H1 (cell line): Measurements from ENCODE around the gene MOB3C. TPM values are rescaled to one million over a fixed set of nuclear protein-coding genes. Genes with fewer than 3 reads are reported as not detected.
"Not testable (repeated sequence)": the region's sequence is repeated elsewhere in the genome, so short reads cannot be mapped to it uniquely, and the experiment has no call there.

Experiments used
- CTCF ChIA-PET: fragments of 300-600 bp; sonication (Branson Sonifier 250); formaldehyde crosslinking; loops from one replicate; lab custom pipeline; 2021; ENCODE audit not compliant: partially characterized antibody; lab: Charles Lee
- POLR2A ChIA-PET: fragments of 300-600 bp; sonication (Branson Sonifier 250); formaldehyde crosslinking; loops from one replicate; lab custom pipeline; 2021; ENCODE audit warnings: inconsistent platforms; ENCODE audit not compliant: partially characterized antibody; lab: Charles Lee
- DNase-seq, 2 experiments: peaks; one replicate each; pipeline versions ENCODE4 v3.0.0 to v3.0.0-alpha.2; 2010 to 2022; ENCODE audit warnings: low spot score in 2 of 2, low read depth in 1 of 2, mixed read lengths in 1 of 2
- FAIRE-seq: peaks from 2 replicates; lab custom pipeline; 2011; peaks lifted over from hg19 to GRCh38; lab: Jason Lieb, UNC
- H2AFZ ChIP-seq: 2 replicates; pipeline ENCODE4 v1.8.1; 2012; ENCODE audit warnings: low read length, inconsistent platforms
- H2AK5ac ChIP-seq: 2 replicates; pipeline ENCODE4 v1.6.1; 2013; ENCODE audit warnings: low read depth, low read length
- H2BK120ac ChIP-seq: replicated peaks from 2 replicates; pipeline ENCODE3; 2013; ENCODE audit warnings: low read depth, low read length, inconsistent platforms
- H2BK12ac ChIP-seq: 2 replicates; pipeline ENCODE4 v1.6.1; 2013; ENCODE audit warnings: low read depth, low read length
- H2BK15ac ChIP-seq: 2 replicates; pipeline ENCODE4 v1.6.1; 2013; ENCODE audit warnings: low read length
- H2BK20ac ChIP-seq: 2 replicates; pipeline ENCODE4 v1.6.1; 2013; ENCODE audit warnings: low read length
- H2BK5ac ChIP-seq: 2 replicates; pipeline ENCODE4 v1.6.1; 2013; ENCODE audit warnings: low read depth, low read length
- H3K14ac ChIP-seq: 2 replicates; pipeline ENCODE4 v1.6.1; 2013; ENCODE audit warnings: inconsistent platforms; ENCODE audit not compliant: insufficient read length
- H3K18ac ChIP-seq: 2 replicates; pipeline ENCODE4 v1.6.1; 2013; ENCODE audit warnings: low read length; ENCODE audit errors: extremely low read depth
- H3K23ac ChIP-seq: 2 replicates; pipeline ENCODE4 v1.6.1; 2013; ENCODE audit warnings: inconsistent platforms; ENCODE audit not compliant: insufficient read length
- H3K23me2 ChIP-seq: 2 replicates; pipeline ENCODE4 v1.6.1; 2013; ENCODE audit warnings: low read depth, low read length
- H3K27ac ChIP-seq: 2 replicates; pipeline ENCODE4 v1.6.1; 2011; ENCODE audit warnings: low read depth, low read length, inconsistent platforms
- H3K27me3 ChIP-seq, 4 experiments: replicated peaks in 1 of 4; 1 replicate in 1 of 4; 2 replicates in 3 of 4; pipeline versions ENCODE4 v1.6.1 to v1.8.1; 2011 to 2013; ENCODE audit warnings: low read length in 3 of 4, mild to moderate bottlenecking in 3 of 4, inconsistent platforms in 2 of 4, mixed read lengths in 2 of 4, moderate library complexity in 1 of 4; ENCODE audit not compliant: control insufficient read depth in 3 of 4, insufficient read depth in 3 of 4; ENCODE audit errors: extremely low read depth in 1 of 4
- H3K36me3 ChIP-seq, 4 experiments: 2 replicates each; pipeline versions ENCODE4 v1.6.1 to v1.8.1; 2011 to 2013; ENCODE audit warnings: mild to moderate bottlenecking in 4 of 4, low read length in 3 of 4, moderate library complexity in 2 of 4, control low read depth in 1 of 4, inconsistent platforms in 1 of 4; ENCODE audit not compliant: insufficient read depth in 4 of 4, control insufficient read depth in 2 of 4
- H3K4ac ChIP-seq: replicated peaks from 2 replicates; pipeline ENCODE3; 2013; ENCODE audit warnings: low read length, low read depth, mixed read lengths, inconsistent platforms; ENCODE audit not compliant: insufficient read length
- H3K4me1 ChIP-seq, 4 experiments: replicated peaks in 1 of 4; 1 replicate in 1 of 4; 2 replicates in 3 of 4; pipeline versions ENCODE4 v1.6.1 to v1.8.1; 2011 to 2013; ENCODE audit warnings: low read length in 3 of 4, inconsistent platforms in 2 of 4, mixed read lengths in 1 of 4; ENCODE audit not compliant: insufficient read depth in 4 of 4, control insufficient read depth in 3 of 4
- H3K4me2 ChIP-seq, 2 experiments: 2 replicates each; pipeline versions ENCODE4 v1.6.1 to v1.8.1; 2011 to 2013; ENCODE audit warnings: low read depth in 2 of 2, low read length in 2 of 2, control low read depth in 1 of 2, inconsistent platforms in 1 of 2, mild to moderate bottlenecking in 1 of 2; ENCODE audit not compliant: insufficient read depth in 1 of 2
- H3K4me3 ChIP-seq, 4 experiments: fragments of 200-600, 300-600 bp in 1 of 4; sonication (generic), shearing (Covaris generic), sonication (Bioruptor Twin) in 1 of 4; 2 replicates each; pipeline versions ENCODE4 v1.5.1 to v1.8.1; 2011 to 2016; ENCODE audit warnings: low read length in 4 of 4, low read depth in 3 of 4, control low read depth in 2 of 4, inconsistent platforms in 2 of 4, mild to moderate bottlenecking in 2 of 4, mixed read lengths in 1 of 4, moderate library complexity in 1 of 4; ENCODE audit not compliant: insufficient read depth in 2 of 4; ENCODE audit errors: extremely low read depth in 1 of 4
- H3K56ac ChIP-seq: replicated peaks from 2 replicates; pipeline ENCODE3; 2013; ENCODE audit warnings: low read depth, mild to moderate bottlenecking, mixed read lengths, low read length, inconsistent platforms; ENCODE audit not compliant: insufficient read length
- H3K79me1 ChIP-seq: 2 replicates; pipeline ENCODE4 v1.6.1; 2013; ENCODE audit warnings: low read depth, low read length, control low read depth
- H3K79me2 ChIP-seq, 2 experiments: 2 replicates each; pipeline versions ENCODE4 v1.6.1 to v1.8.1; 2012 to 2013; ENCODE audit warnings: low read length in 2 of 2, mild to moderate bottlenecking in 2 of 2, inconsistent platforms in 1 of 2; ENCODE audit not compliant: insufficient read depth in 2 of 2, control insufficient read depth in 1 of 2
- H3K9ac ChIP-seq, 4 experiments: replicated peaks in 1 of 4; 1 replicate in 1 of 4; 2 replicates in 3 of 4; pipeline versions ENCODE4 v1.6.1 to v1.8.1; 2011 to 2013; ENCODE audit warnings: low read depth in 3 of 4, low read length in 3 of 4, control low read depth in 2 of 4, mild to moderate bottlenecking in 2 of 4, moderate library complexity in 2 of 4, inconsistent platforms in 1 of 4; ENCODE audit errors: extremely low read depth in 1 of 4
- H3K9me3 ChIP-seq, 2 experiments: 2 replicates each; pipeline versions ENCODE4 v1.6.1 to v1.8.1; 2012 to 2013; ENCODE audit warnings: mild to moderate bottlenecking in 2 of 2, moderate library complexity in 2 of 2, control low read depth in 1 of 2, inconsistent platforms in 1 of 2, low read depth in 1 of 2, low read length in 1 of 2, mixed read lengths in 1 of 2; ENCODE audit not compliant: insufficient read depth in 2 of 2
- H4K20me1 ChIP-seq, 2 experiments: replicated peaks in 1 of 2; 2 replicates each; pipeline versions ENCODE3 to v1.8.1; 2011 to 2013; ENCODE audit warnings: inconsistent platforms in 2 of 2, low read length in 2 of 2, mild to moderate bottlenecking in 1 of 2; ENCODE audit not compliant: insufficient read depth in 2 of 2, control insufficient read depth in 1 of 2
- H4K5ac ChIP-seq: 2 replicates; pipeline ENCODE4 v1.6.1; 2013; ENCODE audit warnings: low read length, low read depth, mixed read lengths, inconsistent platforms; ENCODE audit not compliant: insufficient read length
- H4K8ac ChIP-seq: 2 replicates; pipeline ENCODE4 v1.8.0; 2013; ENCODE audit warnings: mild to moderate bottlenecking, moderate library complexity, low read length, inconsistent platforms; ENCODE audit not compliant: insufficient read depth; ENCODE audit errors: extremely low read depth
- H4K91ac ChIP-seq: replicated peaks from 2 replicates; pipeline ENCODE3; 2013; ENCODE audit warnings: low read length, mixed read lengths, inconsistent platforms; ENCODE audit not compliant: insufficient read length
- WGBS, 2 experiments: shearing (Covaris generic) in 1 of 2; methylation state at CpG; one replicate each; pipeline versions ENCODE4 v1.1.6 to v1.1.7; 2013 to 2015; ENCODE audit warnings: low lambda C conversion rate in 2 of 2, mixed read lengths in 2 of 2, inconsistent platforms in 1 of 2, low coverage in 1 of 2, missing lambda C conversion rate in 1 of 2; ENCODE audit not compliant: insufficient replicate concordance in 2 of 2, insufficient coverage in 1 of 2, insufficient read length in 1 of 2; ENCODE audit errors: extremely low coverage in 1 of 2, missing lambda C conversion rate in 1 of 2; 5-methylcytosine and 5-hydroxymethylcytosine counted together
- polyA plus RNA-seq, 7 experiments: library from polyadenylated mRNA; depleted of rRNA in 3 of 7; stranded (reverse) in 5 of 7; unstranded in 2 of 7; fragments of >200 nt in 5 of 7; fragments of 200-250 nt in 2 of 7; gene quantifications; 1 replicate in 5 of 7; 2 replicates in 1 of 7; 4 replicates in 1 of 7; pipeline versions ENCODE4 v1.2.1 to v1.2.3, GENCODE V29; 2011 to 2013; ENCODE audit warnings: missing spikeins in 2 of 7, mixed read lengths in 2 of 7
- total RNA-seq: library from RNA; stranded (reverse); fragmentation: NEBNext Ultra II Directional; extraction: Animal tissue kit (Norgen Biotek cat#: 25700); gene quantifications from 2 replicates; pipeline ENCODE4 v1.2.1, GENCODE V29; 2021

The MOB3C gene
- total and polyA plus RNA-seq, 2 of the 8 experiments (the other 6 are each of a cell fraction or from before 2014, with no cell fraction given): 5.8 to 6.6 TPM

- not testable (repeated sequence) for H3K23me2 ChIP-seq, H3K56ac ChIP-seq, H2BK15ac ChIP-seq, H3K27me3 ChIP-seq, H4K91ac ChIP-seq, H3K23ac ChIP-seq, H3K9me3 ChIP-seq, H2BK20ac ChIP-seq, H3K4ac ChIP-seq, H3K79me1 ChIP-seq, H3K14ac ChIP-seq, H2BK12ac ChIP-seq, H2BK5ac ChIP-seq, FAIRE-seq, H2AK5ac ChIP-seq, DNase-seq, H4K8ac ChIP-seq, H3K4me2 ChIP-seq, H3K9ac ChIP-seq, H3K4me1 ChIP-seq, H3K79me2 ChIP-seq, H2BK120ac ChIP-seq, H4K5ac ChIP-seq, H2AFZ ChIP-seq, H3K27ac ChIP-seq, H4K20me1 ChIP-seq, H3K4me3 ChIP-seq, H3K18ac ChIP-seq
- peaks cover 0 to 62% (median 16%) of the 10 kb centered on the region in 4 experiments; a peak in 6 of 8 replicates for H3K36me3 ChIP-seq
- ChIA-PET POLR2A (interaction anchor here (1.2 kb wide), 1 partner anchor 13 kb away, joined by 3 read pairs; the partner anchor contains the start of gene ATPAF1), CTCF (interaction anchor here (0.9 to 1.7 kb wide), 4 partner anchors 9 to 62 kb away, joined by 3 to 6 read pairs (median 4); no protein-coding TSS in a partner anchor)
- WGBS, 2 experiments: 89% methylated on average over 2 of the region's 2 CpGs; no CpG with 5 or more reads in 1 of the 2 experiments
These were observed 38.1 kb upstream of the MOB3C start for GRCh38 chr1:46654698-46655097.
